ENCODE results near the gene SHISA8.
"Not testable (repeated sequence)": the region's sequence is repeated elsewhere in the genome, so short reads cannot be mapped to it uniquely, and the experiment has no call there.

Gene SHISA8

GRCh38 chr22:41915035-41915785 lies at the start of gene SHISA8:
SHISA8 (minus strand) TSS chr22:41915074; CDS start chr22:41914667, 407 bp downstream.
- peak; percentile 65 for DNase-seq

- no peak for DNase-seq
Measured at GRCh38 chr22:41964112-41964491, 49.2 kb upstream of the SHISA8 start.

GRCh38 chr22:41963453-41964111 lies 48.7 kb upstream of the SHISA8 start:
- no peak for DNase-seq

- no peak for DNase-seq
Measured at GRCh38 chr22:41957941-41958556, 43.2 kb upstream of the SHISA8 start.

- DNase-seq = no peak
Measured at GRCh38 chr22:41952713-41953112, 37.8 kb upstream of the SHISA8 start.

GRCh38 chr22:41951898-41952474 lies 37.1 kb upstream of the SHISA8 start, which contains the start of gene SMIM45:
SMIM45 (plus strand) TSS chr22:41952150.
- no peak for DNase-seq

- no peak for DNase-seq
Measured at GRCh38 chr22:41949297-41949965, 34.6 kb upstream of the SHISA8 start.

GRCh38 chr22:41948928-41949296 lies 34.0 kb upstream of the SHISA8 start:
- DNase-seq = not testable (repeated sequence)

- no peak for DNase-seq
Measured at GRCh38 chr22:41948142-41948541, 33.3 kb upstream of the SHISA8 start.

GRCh38 chr22:41947424-41948080 lies 32.7 kb upstream of the SHISA8 start:
- DNase-seq = no peak

- peak; percentile 88 for DNase-seq
Measured at GRCh38 chr22:41946629-41947423, 32.0 kb upstream of the SHISA8 start, which contains the start of gene CENPM. CENPM (minus strand) TSS chr22:41947152; CDS start chr22:41947076, 76 bp downstream.

GRCh38 chr22:41943661-41944209 lies 28.9 kb upstream of the SHISA8 start:
- DNase-seq = no peak

GRCh38 chr22:41940832-41941765 lies 26.2 kb upstream of the SHISA8 start:
- peak; percentile 92 for DNase-seq

- peak; percentile 98 for DNase-seq
Measured at GRCh38 chr22:41939981-41940831, 25.3 kb upstream of the SHISA8 start.

GRCh38 chr22:41936894-41937169 lies 22.0 kb upstream of the SHISA8 start:
- no peak for DNase-seq

GRCh38 chr22:41935509-41935908 lies 20.6 kb upstream of the SHISA8 start:
- DNase-seq = no peak

- DNase-seq = no peak
Measured at GRCh38 chr22:41935015-41935351, 20.1 kb upstream of the SHISA8 start.

GRCh38 chr22:41934284-41935014 lies 19.6 kb upstream of the SHISA8 start:
- no peak for DNase-seq

Data from CD4-positive, alpha-beta T cell treated with Interleukin-10 for 1 hour (primary cell).